ENCODE data around the gene KLHL22. TPM values are rescaled to one million over a fixed set of nuclear protein-coding genes. Genes with fewer than 3 reads are reported as not detected.

KLHL22 gene
- total and polyA plus RNA-seq, 2 of the 4 experiments (the other 2 are of a cell fraction), result 27.1 to 30.1 TPM

GRCh38 chr22:20414450-20414849 lies 81.1 kb downstream of the KLHL22 start:
- DNase-seq (no peak), ATAC-seq (ENCODE audit: low read depth) (no peak)
- H3K27me3 ChIP-seq (ENCODE audit: control insufficient read depth, insufficient read depth, low read length), result no peaks in the 10 kb centered on the region
- H2AFZ ChIP-seq (replicated peaks; ENCODE audit: low read length, poor library complexity), result no peak overlapping the region
- no peaks in the 10 kb centered on the region for H3K79me1 ChIP-seq (ENCODE audit: low read depth in 1 of 2, low read length in 2 of 2)
- 80% methylated on average over 1 of the region's 3 CpGs; no CpG with 5 or more reads in 1 of the 2 experiments for WGBS, 2 experiments (ENCODE audit: extremely low coverage in 2 of 2, insufficient read length in 1 of 2)
- no TSS peak for BruUV-seq (replicated peaks)
- no peaks in the 10 kb centered on the region; the same call in 1 of the 2 replicates for H4K20me1 ChIP-seq (ENCODE audit: insufficient read depth, low read length)
- no peak overlapping the region for H2BK5ac ChIP-seq (ENCODE audit: low read depth, low read length, poor library complexity, severe bottlenecking)
- H3K4me1 ChIP-seq (ENCODE audit: control insufficient read depth, insufficient read depth, low read length), result no peaks in the 10 kb centered on the region
- H2AK9ac ChIP-seq (replicated peaks; ENCODE audit: low read depth, low read length, poor library complexity), result no peak overlapping the region
- H3K4me2 ChIP-seq (ENCODE audit: low read depth, low read length), result no peak overlapping the region
- no peak overlapping the region for H3K18ac ChIP-seq (ENCODE audit: low read depth, low read length)
- no peak overlapping the region for H3K14ac ChIP-seq (replicated peaks; ENCODE audit: low read depth, low read length)
- intact Hi-C loops (cut with micrococcal nuclease), result no loop called here
- H3K56ac ChIP-seq (ENCODE audit: extremely low read depth, insufficient read depth, low read length), result no peak overlapping the region
- H3K36me3 ChIP-seq (ENCODE audit: control insufficient read depth, insufficient read depth, low read length), result no peaks in the 10 kb centered on the region
- no peak overlapping the region for H3K4ac ChIP-seq (ENCODE audit: low read depth, low read length)
- no peak overlapping the region for H2AK5ac ChIP-seq (ENCODE audit: low read depth, low read length)
- in situ Hi-C loops (cut with MboI; ENCODE audit: low sequenced_read_pairs), result loop anchor here (10.0 kb wide), 1 partner anchor 50 kb away; no protein-coding TSS in a partner anchor
- POLR2A ChIA-PET (ENCODE audit: unreplicated experiment), result no interaction called here
- H3K9me3 ChIP-seq (ENCODE audit: control insufficient read depth, insufficient read depth, low read length), result no peaks in the 10 kb centered on the region
- no peak overlapping the region for H4K8ac ChIP-seq (ENCODE audit: low read depth in 2 of 2, low read length in 2 of 2)
- no peak overlapping the region for H3K27ac ChIP-seq (ENCODE audit: insufficient read depth, low read length)
- no peak overlapping the region for H2BK20ac ChIP-seq (ENCODE audit: low read depth, low read length)
- no peak overlapping the region for H2BK120ac ChIP-seq (ENCODE audit: low read depth, low read length)
- CTCF ChIA-PET, result no interaction called here
- no peak for TF ChIP-seq ELK1 (IDR thresholded peaks at IDR 0.05; ENCODE audit: borderline replicate concordance, low read depth, low read length)
- TF ChIP-seq NFE2L2 (IDR thresholded peaks at IDR 0.05; ENCODE audit: low read depth, low read length), result no peak
- TF ChIP-seq MXI1 (IDR thresholded peaks at IDR 0.05; ENCODE audit: borderline replicate concordance, low read depth, low read length), result no peak
- TF ChIP-seq CTCF (conservative IDR thresholded peaks at IDR 0.05; ENCODE audit: low read depth, low read length), result no peak
- no peak for TF ChIP-seq BHLHE40 (IDR thresholded peaks at IDR 0.05; ENCODE audit: low read depth, low read length)
- no peak for TF ChIP-seq CHD1 (IDR thresholded peaks at IDR 0.05; ENCODE audit: low read depth, low read length)
- no peak for TF ChIP-seq POLR2A (IDR thresholded peaks at IDR 0.05; ENCODE audit: low read depth, low read length)
- TF ChIP-seq CEBPB (IDR thresholded peaks at IDR 0.05; ENCODE audit: low read depth, low read length), result no peak
- TF ChIP-seq RAD21 (IDR thresholded peaks at IDR 0.05; ENCODE audit: low read length), result no peak
- TF ChIP-seq MAZ (IDR thresholded peaks at IDR 0.05; ENCODE audit: borderline replicate concordance, low read depth, low read length), result no peak
- TF ChIP-seq USF2 (IDR thresholded peaks at IDR 0.05; ENCODE audit: low read depth, low read length), result no peak
- no peak for TF ChIP-seq RCOR1 (IDR thresholded peaks at IDR 0.05; ENCODE audit: insufficient replicate concordance, low read length)
- TF ChIP-seq MAFK (IDR thresholded peaks at IDR 0.05; ENCODE audit: low read depth, low read length), result no peak
- TF ChIP-seq FOS (IDR thresholded peaks at IDR 0.05; ENCODE audit: low read depth, low read length), result no peak
- TF ChIP-seq RFX5 (IDR thresholded peaks at IDR 0.05; ENCODE audit: low read depth, low read length), result no peak
- TF ChIP-seq SMC3 (IDR thresholded peaks at IDR 0.05; ENCODE audit: low read depth, low read length), result no peak
- no peak overlapping the region for H2BK15ac ChIP-seq (ENCODE audit: low read depth, low read length)
- no peaks in the 10 kb centered on the region for H3K9me1 ChIP-seq (ENCODE audit: insufficient read depth, low read length)
- no peak overlapping the region for H4K91ac ChIP-seq (ENCODE audit: insufficient read depth, low read depth, low read length)
- no peak overlapping the region for H3K4me3 ChIP-seq (ENCODE audit: insufficient read depth, low read depth, low read length)
- dilution Hi-C loops (cut with HindIII; ENCODE audit: low sequenced_read_pairs, unreplicated experiment), result no loop called here
- H3K9ac ChIP-seq (ENCODE audit: low read depth, low read length), result no peak overlapping the region
- no peak overlapping the region for H4K5ac ChIP-seq (ENCODE audit: low read depth, low read length)
- H3K23ac ChIP-seq (ENCODE audit: low read depth, low read length), result no peak overlapping the region

Data from IMR-90 (cell line).